HG03342 (cell line): ENCODE data around the gene LYST.

Experiments used
- ATAC-seq: cut with Tn5 transposase; IDR thresholded peaks from one replicate; pipeline ENCODE4 v1.9.1; 2021; ENCODE audit warnings: mild to moderate bottlenecking, moderate library complexity; ENCODE audit not compliant: unreplicated experiment

LYST gene

GRCh38 chr1:235885655-235886262, 19.1 kb upstream of the LYST start:
- no peak for ATAC-seq

- peak; percentile 22 for ATAC-seq
Measured at GRCh38 chr1:235883261-235883927, 16.7 kb upstream of the LYST start.

- no peak for ATAC-seq
Measured at GRCh38 chr1:235882816-235883215, 16.1 kb upstream of the LYST start.

DNA sequence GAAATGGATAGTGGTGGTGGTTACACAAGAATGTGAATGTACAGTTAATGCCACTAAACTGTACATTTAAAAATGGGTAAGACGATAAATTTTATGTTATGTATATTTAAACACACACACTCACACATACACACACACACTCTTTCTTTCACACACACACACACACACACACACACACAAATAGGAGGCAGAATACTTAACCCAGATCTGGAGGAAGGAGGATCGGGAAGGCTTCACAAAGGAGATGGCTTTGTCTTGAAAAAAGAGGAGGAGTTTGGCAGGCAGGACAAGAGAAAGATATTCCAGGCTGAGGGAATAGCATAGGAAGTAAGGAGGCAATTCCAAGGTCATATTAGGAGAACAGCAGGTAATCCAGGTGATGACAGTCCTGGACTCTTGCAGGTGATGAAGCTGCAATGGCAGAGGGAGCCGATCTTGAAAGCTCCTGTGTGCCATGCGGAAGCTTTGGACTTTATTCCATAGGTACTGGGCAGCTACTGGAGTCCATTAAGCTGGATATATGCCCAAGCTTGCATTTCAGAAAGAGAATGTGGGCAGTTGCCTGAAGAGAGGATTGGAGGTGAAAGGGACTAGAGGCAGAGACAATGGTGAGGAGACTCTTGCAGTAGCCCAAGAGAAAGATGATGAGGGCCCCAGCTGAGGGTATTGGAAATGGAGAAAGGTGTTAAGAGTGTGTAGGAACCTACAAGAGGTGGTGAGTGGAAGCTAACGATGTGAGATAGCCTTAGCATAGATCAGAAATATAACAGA, 15.4 kb upstream of the LYST start:
- no peak for ATAC-seq

DNA sequence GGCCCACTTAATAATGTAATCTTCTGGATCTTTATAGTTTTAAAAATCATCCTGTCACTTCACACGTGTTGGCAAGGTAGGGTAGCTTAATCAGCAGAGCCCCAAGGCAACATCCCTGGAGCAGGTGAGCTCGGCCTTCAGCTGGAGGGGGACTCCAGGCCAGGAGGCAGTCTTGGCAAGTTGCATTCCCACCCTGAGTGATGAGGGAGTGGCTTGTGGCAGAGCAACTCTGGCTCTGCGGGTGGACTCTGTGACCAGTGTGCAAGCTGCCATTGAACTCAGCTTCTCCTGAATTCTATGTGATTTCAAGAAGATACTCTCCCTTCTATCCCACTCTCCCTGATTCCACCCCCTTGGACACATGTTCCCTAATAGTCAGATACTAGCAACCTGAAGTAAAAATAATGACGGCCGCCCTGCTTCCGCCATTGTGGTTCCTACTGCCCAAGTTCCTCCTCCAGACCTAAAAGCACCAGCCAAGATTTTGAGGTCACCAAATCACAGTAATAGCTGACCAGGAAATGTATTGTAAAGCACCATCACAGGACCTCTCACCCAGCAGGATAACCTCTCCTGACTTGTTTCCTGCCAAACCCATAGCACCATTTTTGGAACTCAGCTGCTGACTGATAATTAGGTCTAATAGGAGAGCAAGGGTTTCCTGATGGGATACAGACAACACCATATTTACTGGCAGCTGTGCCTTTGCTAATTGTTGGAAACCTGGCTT, 11.5 kb upstream of the LYST start:
- ATAC-seq: no peak

DNA sequence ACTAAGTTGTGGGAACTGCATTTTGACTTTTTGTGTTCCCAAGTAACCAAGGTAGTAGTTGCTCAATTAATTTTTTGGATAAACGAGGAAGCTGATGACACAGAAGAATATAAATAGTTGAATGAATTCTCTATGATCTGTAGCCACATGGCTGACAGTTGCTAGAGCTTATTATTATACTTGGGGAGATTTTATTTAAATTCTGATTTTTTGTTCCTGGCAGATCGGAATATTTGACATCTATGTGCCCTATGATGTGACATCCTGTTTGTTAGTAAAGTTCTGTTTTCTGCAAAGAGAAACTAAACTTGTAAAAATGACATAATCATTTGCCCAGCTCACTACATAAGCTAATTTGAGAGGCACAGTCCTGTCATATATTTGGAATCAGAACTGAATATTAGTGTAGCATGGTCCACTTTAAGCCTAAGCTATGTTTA, 9.7 kb upstream of the LYST start:
- ATAC-seq: peak; percentile 35

GRCh38 chr1:235875036-235875597, 8.4 kb upstream of the LYST start:
- ATAC-seq: no peak

- no peak for ATAC-seq
Measured at GRCh38 chr1:235874261-235874660, 7.6 kb upstream of the LYST start.

GRCh38 chr1:235873571-235873970, 6.9 kb upstream of the LYST start:
- ATAC-seq: no peak

GRCh38 chr1:235873045-235873444, 6.3 kb upstream of the LYST start:
- no peak for ATAC-seq

GRCh38 chr1:235872270-235872669, 5.6 kb upstream of the LYST start:
- no peak for ATAC-seq

DNA sequence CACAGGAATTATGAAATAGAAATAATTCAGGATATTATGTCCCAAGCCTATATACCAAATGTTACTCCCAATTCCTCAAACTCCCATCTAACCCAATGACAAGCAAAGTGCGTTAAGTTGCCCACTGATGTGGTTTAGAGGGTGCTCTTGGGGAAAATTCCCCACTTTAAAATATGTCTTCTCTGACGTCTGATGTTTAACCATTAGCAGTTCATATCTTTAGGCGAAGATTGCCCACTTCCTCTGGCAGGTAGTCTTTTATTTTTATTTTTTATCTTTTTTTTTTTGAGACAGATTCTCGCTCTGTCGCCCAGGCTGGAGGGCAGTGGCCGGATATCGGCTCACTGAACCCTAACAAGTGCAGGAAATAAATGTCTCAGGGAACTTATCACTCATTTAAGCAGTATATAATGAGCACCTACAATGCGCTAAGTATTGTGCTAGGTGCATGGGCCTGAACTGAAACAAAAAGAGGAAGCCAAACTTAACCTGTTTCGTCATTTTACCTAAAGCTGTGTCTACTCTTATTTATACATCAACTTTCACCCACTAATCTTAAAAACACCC, 1.3 kb upstream of the LYST start:
- ATAC-seq: peak; percentile 37

GRCh38 chr1:235866913-235867845, 473 bp upstream of the LYST start:
- ATAC-seq: peak; percentile 71

DNA sequence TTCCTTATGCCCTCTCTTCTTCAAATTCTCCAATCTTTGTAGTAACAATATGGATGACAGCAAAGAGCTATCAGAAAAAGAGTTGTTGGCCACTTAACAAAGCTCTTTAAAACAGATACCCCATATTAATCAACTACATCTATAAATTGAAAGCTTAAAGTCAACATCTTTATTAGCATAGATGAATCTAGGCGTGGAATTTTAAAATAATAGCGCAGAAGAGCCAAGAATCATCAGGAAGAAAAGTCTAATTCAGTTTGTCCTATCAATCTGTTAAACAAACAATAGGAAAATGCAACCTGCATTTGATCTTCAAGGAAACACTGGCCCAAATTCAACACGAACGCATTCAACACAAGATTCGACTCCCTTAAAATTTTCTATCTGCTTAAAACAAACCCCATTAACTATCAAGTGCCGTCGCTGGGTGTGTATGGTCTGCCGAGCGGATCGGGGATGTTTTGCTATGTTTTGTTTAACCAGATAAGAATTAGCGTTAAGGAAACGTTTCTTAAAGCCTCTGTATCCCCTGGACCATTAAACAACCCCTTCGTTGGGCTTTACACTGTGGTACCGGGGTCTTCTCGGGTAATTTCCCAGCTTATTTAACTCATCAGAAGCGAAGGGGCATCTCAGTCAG, 1.0 kb downstream of the LYST start:
- peak; percentile 1 for ATAC-seq

- ATAC-seq: no peak
Measured at GRCh38 chr1:235864931-235865525, 1.7 kb downstream of the LYST start.

- no peak for ATAC-seq
Measured at GRCh38 chr1:235864469-235864868, 2.2 kb downstream of the LYST start.

DNA sequence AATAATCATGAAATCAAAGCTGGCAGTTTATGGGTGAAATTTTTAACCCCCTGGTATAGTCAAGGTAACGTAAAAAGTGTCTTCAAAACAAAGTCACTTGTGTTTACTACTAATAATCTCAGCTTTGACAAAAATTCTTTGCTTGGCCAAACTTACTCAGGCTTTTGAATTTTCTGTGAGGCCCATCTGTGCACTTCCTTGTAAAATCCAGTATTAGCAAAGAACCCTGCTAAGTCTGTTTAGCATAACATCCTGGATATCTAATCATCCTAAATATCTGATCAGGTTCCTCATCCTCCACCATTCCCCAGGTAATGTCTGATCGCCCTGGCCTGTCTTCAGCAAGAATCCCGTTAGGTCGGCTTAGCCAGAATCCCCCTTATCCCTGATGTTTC, 3.0 kb downstream of the LYST start:
- ATAC-seq: no peak

DNA sequence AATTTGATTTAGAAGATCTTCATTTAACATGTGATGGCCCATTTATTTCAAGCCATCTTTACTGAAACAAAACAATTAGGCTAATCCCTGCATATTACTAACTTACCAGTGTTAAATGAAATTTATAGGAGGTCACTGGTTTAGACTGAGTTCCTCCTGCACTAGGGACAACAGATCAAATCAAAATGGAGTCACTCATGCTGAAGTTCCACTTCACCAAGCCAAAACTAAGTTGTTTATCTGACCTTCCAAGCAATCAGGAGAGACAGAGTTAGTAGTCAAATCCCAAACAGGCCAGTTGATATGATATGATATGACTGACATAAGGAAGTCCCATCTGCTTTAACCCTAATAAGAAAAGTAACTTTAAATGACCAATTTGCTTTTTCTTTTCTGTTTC, 4.8 kb downstream of the LYST start:
- no peak for ATAC-seq

- no peak for ATAC-seq
Measured at GRCh38 chr1:235860829-235861228, 5.9 kb downstream of the LYST start.
